K562 treated with DMSO at 1 percent for 48 hours (cell line): ENCODE results near the gene MICOS13. TPM values are rescaled to one million over a fixed set of nuclear protein-coding genes. Genes with fewer than 3 reads are reported as not detected.

Experiments
- total RNA-seq: library from RNA; unstranded; fragments of 300-600 nt; gene quantifications from 2 replicates; pipeline ENCODE4 v1.2.3, GENCODE V29; 2022; ENCODE audit warnings: low replicate concordance; ENCODE audit errors: extremely low read depth

The MICOS13 gene
- total RNA-seq: not detected in 2 replicates

DNA sequence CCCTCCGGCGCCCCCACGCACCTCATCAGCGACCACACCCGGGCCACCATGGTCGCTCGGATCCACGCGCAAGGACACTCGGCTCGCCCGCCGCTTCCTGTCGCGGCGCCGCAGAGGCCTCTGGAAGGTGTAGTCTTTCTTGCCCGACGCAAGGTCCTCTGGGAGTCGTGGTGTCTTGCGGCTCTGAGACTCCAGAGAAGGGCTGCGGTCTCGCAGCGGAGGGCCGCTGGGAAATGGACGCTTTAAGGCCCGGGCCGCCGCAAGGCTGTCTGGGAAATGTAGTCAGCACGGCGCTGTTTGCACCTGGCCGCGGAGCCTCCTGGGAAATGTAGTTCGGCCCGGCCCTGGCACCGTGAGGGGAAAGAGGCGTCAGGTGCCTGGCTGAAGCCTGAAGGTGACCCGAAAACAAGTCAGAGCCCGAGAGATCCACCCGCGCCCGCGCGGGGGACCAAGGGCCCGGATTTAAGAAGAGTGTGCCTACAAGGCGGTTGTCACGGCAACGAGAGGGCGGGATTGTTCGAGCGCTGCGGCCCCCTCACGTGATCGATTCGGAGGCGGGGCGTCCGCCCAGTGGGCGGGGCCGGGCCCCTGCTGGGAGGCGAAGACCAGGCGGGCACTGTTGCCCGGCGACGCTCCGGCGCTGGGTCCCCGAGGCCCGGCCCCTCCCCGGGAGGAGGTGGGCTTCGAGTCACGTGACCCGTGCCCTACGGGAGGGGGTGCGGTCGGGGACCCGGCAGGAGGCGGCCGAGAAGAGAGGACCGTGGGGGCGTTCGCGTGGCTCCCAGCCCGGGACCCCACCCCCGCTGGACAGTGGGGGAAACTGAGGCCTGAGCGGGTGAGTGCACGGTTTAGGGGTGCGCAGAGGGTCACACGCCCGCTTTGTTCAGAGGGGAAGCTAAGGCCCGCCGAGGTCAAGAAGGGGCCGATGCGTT, at the start of gene MICOS13, which contains the start of gene HSD11B1L:
TSS of gene MICOS13 (minus strand) at position 80 of the 932 bp plus-strand sequence. CDS start at position 50, 30 bp downstream.
TSS of gene HSD11B1L (plus strand) at position 591 of the 932 bp plus-strand sequence. CDS start 3,806 bp downstream, outside the sequence.

DNA sequence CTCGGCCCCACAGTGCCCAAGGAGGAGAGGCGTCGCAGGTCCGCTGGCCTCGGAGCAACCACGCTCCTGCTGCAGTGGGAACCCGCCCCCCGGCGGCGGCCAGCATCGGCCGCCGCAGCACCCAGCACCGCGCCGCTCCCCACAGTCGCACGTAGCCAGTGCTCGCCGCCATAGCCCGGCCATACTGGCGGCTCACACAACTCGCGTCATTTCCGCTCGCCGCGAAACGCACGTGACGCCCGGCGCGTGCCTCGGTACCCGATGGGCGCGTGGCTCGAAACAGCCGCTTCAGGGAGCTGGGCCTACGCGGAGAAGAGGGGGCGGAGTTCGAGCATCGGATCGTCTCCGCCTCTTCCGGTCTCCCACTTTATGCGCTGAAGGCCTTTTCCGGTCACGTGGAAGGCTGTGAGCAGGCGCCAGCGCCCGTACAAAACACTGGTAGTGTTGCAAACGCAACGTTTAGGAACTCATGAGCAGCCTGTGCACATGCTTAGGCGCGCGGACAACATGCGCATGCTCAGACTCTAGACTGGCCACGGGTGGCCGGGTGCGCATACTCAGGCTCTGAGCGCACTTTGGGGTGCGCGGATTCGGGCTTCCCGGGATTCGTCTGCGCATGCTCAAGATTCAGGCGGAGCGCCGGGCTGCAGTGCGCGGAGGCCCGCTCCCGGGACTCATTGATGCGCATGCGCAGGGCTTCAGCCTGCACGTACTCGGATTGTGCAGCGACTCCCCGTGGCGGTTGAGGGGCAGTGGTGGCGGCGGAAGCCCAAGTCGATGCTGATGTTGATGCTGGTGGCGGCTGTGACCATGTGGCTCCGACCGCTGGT, 39.9 kb upstream of the MICOS13 start, which contains the start of the genes CATSPERD and LONP1:
TSS of gene CATSPERD (plus strand) at position 677 of the 830 bp plus-strand sequence. CDS start at position 778, 101 bp downstream.
TSS of gene LONP1 (minus strand) at position 186 of the 830 bp plus-strand sequence. CDS start at position 172, 14 bp downstream.

GRCh38 chr19:5690125-5690954, 10.0 kb upstream of the MICOS13 start, which contains the start of gene RPL36:
Gene RPL36 (plus strand): TSS chr19:5690295. CDS start chr19:5690508, 213 bp downstream.

Other genes with a start within 250 kb of the MICOS13 start
- not detected in 2 replicates for gene ZNRF4, start 225.1 kb downstream of the MICOS13 start, total RNA-seq
- gene TINCR, start 112.6 kb downstream of the MICOS13 start, total RNA-seq: not detected in 2 replicates
- not detected in 2 replicates for gene SAFB2, start 57.7 kb downstream of the MICOS13 start, total RNA-seq
- gene SAFB, start 57.4 kb downstream of the MICOS13 start, total RNA-seq: 177 TPM in 1 of 2 replicates, not detected in the other
- gene HSD11B1L, start 511 bp upstream of the MICOS13 start, total RNA-seq: not detected in 2 replicates
- 2,766 TPM in 1 of 2 replicates, not detected in the other for gene RPL36, start 9.8 kb upstream of the MICOS13 start, total RNA-seq
- gene LONP1, start 39.6 kb upstream of the MICOS13 start, total RNA-seq: not detected in 2 replicates
- gene CATSPERD, start 40.1 kb upstream of the MICOS13 start, total RNA-seq: not detected in 2 replicates
- gene PRR22, start 104.2 kb upstream of the MICOS13 start, total RNA-seq: not detected in 2 replicates
- not detected in 2 replicates for gene DUS3L, start 110.6 kb upstream of the MICOS13 start, total RNA-seq
- not detected in 2 replicates for gene NRTN, start 124.6 kb upstream of the MICOS13 start, total RNA-seq
- not detected in 2 replicates for gene FUT6, start 159.2 kb upstream of the MICOS13 start, total RNA-seq
- gene FUT3, start 170.9 kb upstream of the MICOS13 start, total RNA-seq: not detected in 2 replicates
- gene FUT5, start 190.0 kb upstream of the MICOS13 start, total RNA-seq: not detected in 2 replicates
- not detected in 2 replicates for gene NDUFA11, start 223.3 kb upstream of the MICOS13 start, total RNA-seq
- gene VMAC, start 224.4 kb upstream of the MICOS13 start, total RNA-seq: not detected in 2 replicates
- gene CAPS, start 233.7 kb upstream of the MICOS13 start, total RNA-seq: not detected in 2 replicates